Mucosa of rectum (tissue), 2 donors: ENCODE results near the gene ASTN2.

ENCODE experiments used
- H3K27ac ChIP-seq, 2 donors: one replicate each; pipeline ENCODE4 v1.7.0; 2013; ENCODE audit warnings: inconsistent platforms in 2 of 2, low read depth in 2 of 2, low read length in 2 of 2
- H3K27me3 ChIP-seq, 2 donors: one replicate each; pipeline ENCODE4 v1.7.0; 2013; ENCODE audit warnings: low read length in 2 of 2; ENCODE audit not compliant: control insufficient read depth in 2 of 2, insufficient read depth in 2 of 2
- H3K36me3 ChIP-seq, 2 donors: one replicate each; pipeline ENCODE4 v1.7.0; 2013; ENCODE audit warnings: low read length in 2 of 2; ENCODE audit not compliant: control insufficient read depth in 2 of 2, insufficient read depth in 2 of 2
- H3K4me1 ChIP-seq, 2 donors: one replicate each; pipeline ENCODE4 v1.7.0; 2013; ENCODE audit warnings: low read length in 2 of 2, mild to moderate bottlenecking in 1 of 2; ENCODE audit not compliant: control insufficient read depth in 2 of 2, insufficient read depth in 2 of 2
- H3K4me3 ChIP-seq, 2 donors: one replicate each; pipeline ENCODE4 v1.7.0; 2013; ENCODE audit warnings: low read length in 2 of 2
- H3K9ac ChIP-seq, 2 donors: one replicate each; pipeline ENCODE4 v1.7.0; 2013; ENCODE audit warnings: low read length in 2 of 2, low read depth in 1 of 2, mild to moderate bottlenecking in 1 of 2
- H3K9me3 ChIP-seq, 2 donors: one replicate each; pipeline ENCODE4 v1.7.0; 2013; ENCODE audit warnings: low read length in 2 of 2; ENCODE audit not compliant: control insufficient read depth in 2 of 2
- donor health status: healthy.
- donor health status: Normal muscosa, but diverticular disease.

ASTN2 gene

GRCh38 chr9:116605904-116606341, 808.9 kb downstream of the ASTN2 start:
- Histone ChIP-seq H3K4me1 (no peaks in the 10 kb centered on the region), H3K36me3 (no peaks in the 10 kb centered on the region), H3K27ac (no peak overlapping the region), H3K9ac (no peak overlapping the region), H3K4me3 (no peak overlapping the region), H3K9me3 (no peaks in the 10 kb centered on the region), H3K27me3 (no peaks in the 10 kb centered on the region)

GRCh38 chr9:116605060-116605459, 809.8 kb downstream of the ASTN2 start:
- Histone ChIP-seq H3K9me3 (no peaks in the 10 kb centered on the region), H3K4me3 (no peak overlapping the region), H3K4me1 (no peaks in the 10 kb centered on the region), H3K27me3 (no peaks in the 10 kb centered on the region), H3K27ac (no peak overlapping the region), H3K9ac (no peak overlapping the region), H3K36me3 (no peaks in the 10 kb centered on the region)

GRCh38 chr9:116604251-116604650, 810.6 kb downstream of the ASTN2 start:
- Histone ChIP-seq H3K4me1 (no peaks in the 10 kb centered on the region), H3K4me3 (no peak overlapping the region), H3K27ac (no peak overlapping the region)

GRCh38 chr9:116599342-116599884, 815.4 kb downstream of the ASTN2 start:
- no peaks in the 10 kb centered on the region for H3K36me3 ChIP-seq
- H3K27ac ChIP-seq = no peak overlapping the region
- no peak overlapping the region for H3K9ac ChIP-seq
- H3K9me3 ChIP-seq = no peaks in the 10 kb centered on the region
- no peaks in the 10 kb centered on the region for H3K27me3 ChIP-seq
- H3K4me1 ChIP-seq = no peaks in the 10 kb centered on the region
- no peak overlapping the region for H3K4me3 ChIP-seq

More at GRCh38 chr9:116604251-116604650, 810.6 kb downstream of the ASTN2 start:
- Histone ChIP-seq H3K9me3 (no peaks in the 10 kb centered on the region), H3K36me3 (no peaks in the 10 kb centered on the region), H3K27me3 (no peaks in the 10 kb centered on the region), H3K9ac (no peak overlapping the region)

- Histone ChIP-seq H3K9me3 (no peaks in the 10 kb centered on the region), H3K4me1 (no peaks in the 10 kb centered on the region), H3K27me3 (no peaks in the 10 kb centered on the region), H3K9ac (no peak overlapping the region), H3K4me3 (no peak overlapping the region), H3K27ac (no peak overlapping the region), H3K36me3 (no peaks in the 10 kb centered on the region)
Observed at GRCh38 chr9:116596646-116597045, 818.2 kb downstream of the ASTN2 start.

- no peaks in the 10 kb centered on the region for H3K36me3 ChIP-seq
- no peak overlapping the region for H3K4me3 ChIP-seq
- no peak overlapping the region for H3K27ac ChIP-seq
Observed at GRCh38 chr9:116594547-116594946, 820.3 kb downstream of the ASTN2 start.

GRCh38 chr9:116592970-116593369, 821.9 kb downstream of the ASTN2 start:
- no peak overlapping the region for H3K27ac ChIP-seq
- H3K9me3 ChIP-seq = no peaks in the 10 kb centered on the region
- H3K9ac ChIP-seq = no peak overlapping the region
- H3K36me3 ChIP-seq = no peaks in the 10 kb centered on the region
- no peaks in the 10 kb centered on the region for H3K4me1 ChIP-seq
- no peak overlapping the region for H3K4me3 ChIP-seq
- no peaks in the 10 kb centered on the region for H3K27me3 ChIP-seq

More at GRCh38 chr9:116594547-116594946, 820.3 kb downstream of the ASTN2 start:
- Histone ChIP-seq H3K9me3 (no peaks in the 10 kb centered on the region), H3K9ac (no peak overlapping the region), H3K27me3 (no peaks in the 10 kb centered on the region), H3K4me1 (no peaks in the 10 kb centered on the region)

GRCh38 chr9:116589392-116590354, 825.2 kb downstream of the ASTN2 start:
- Histone ChIP-seq H3K4me3 (no peak overlapping the region), H3K27ac (no peak overlapping the region), H3K4me1 (no peaks in the 10 kb centered on the region)

GRCh38 chr9:116587919-116588318, 826.9 kb downstream of the ASTN2 start:
- Histone ChIP-seq H3K4me3 (no peak overlapping the region), H3K36me3 (no peaks in the 10 kb centered on the region), H3K4me1 (no peaks in the 10 kb centered on the region), H3K27ac (no peak overlapping the region), H3K27me3 (no peaks in the 10 kb centered on the region), H3K9me3 (no peaks in the 10 kb centered on the region), H3K9ac (no peak overlapping the region)

More at GRCh38 chr9:116589392-116590354, 825.2 kb downstream of the ASTN2 start:
- Histone ChIP-seq H3K27me3 (no peaks in the 10 kb centered on the region), H3K36me3 (no peaks in the 10 kb centered on the region), H3K9ac (no peak overlapping the region), H3K9me3 (no peaks in the 10 kb centered on the region)

GRCh38 chr9:116585896-116586295, 829.0 kb downstream of the ASTN2 start:
- Histone ChIP-seq H3K27ac (no peak overlapping the region), H3K9ac (no peak overlapping the region), H3K9me3 (no peaks in the 10 kb centered on the region), H3K36me3 (no peaks in the 10 kb centered on the region), H3K27me3 (no peaks in the 10 kb centered on the region), H3K4me1 (no peaks in the 10 kb centered on the region), H3K4me3 (no peak overlapping the region)
